Pancreas (tissue), 10 donors: Measurements from ENCODE around the gene NDUFB10. TPM values are rescaled to one million over a fixed set of nuclear protein-coding genes. Genes with fewer than 3 reads are reported as not detected.

ENCODE experiments used
- ATAC-seq, 4 donors: fragments of 200-7000 bp; cut with Tn5 transposase; one replicate each; pipeline versions ENCODE4 v1.8.0 to v1.9.1; 2020; ENCODE audit warnings: mild to moderate bottlenecking in 4 of 4, moderate library complexity in 4 of 4
- DNase-seq, 6 donors: peaks; one replicate each; pipeline ENCODE4 v3.0.0-alpha.2; 2020
- FAIRE-seq: peaks from 2 replicates; lab custom pipeline; 2012; peaks lifted over from hg19 to GRCh38; lab: Jason Lieb, UNC
- H3K27ac ChIP-seq, 4 donors: fragments of 200-600 bp; sonication (generic); 1 replicate in 3 of 4; 2 replicates in 1 of 4; pipeline versions ENCODE4 v1.5.0 to v1.8.0; 2020
- H3K27me3 ChIP-seq, 4 donors: fragments of 200-600 bp; one replicate each; pipeline ENCODE4 v1.8.0; 2021
- H3K36me3 ChIP-seq, 3 donors: fragments of 200-600 bp; sonication (generic) in 1 of 3; one replicate each; pipeline versions ENCODE4 v1.5.0 to v1.8.0; 2020 to 2021
- H3K4me1 ChIP-seq, 3 donors: fragments of 200-600 bp; one replicate each; pipeline ENCODE4 v1.8.0; 2021
- H3K4me3 ChIP-seq, 4 donors: fragments of 200-600 bp; sonication (generic) in 2 of 4; one replicate each; pipeline versions ENCODE4 v1.5.0 to v1.8.0; 2020 to 2021
- H3K9me3 ChIP-seq, 4 donors: fragments of 200-600 bp; one replicate each; pipeline ENCODE4 v1.8.0; 2021
- CTCF ChIP-seq, 4 donors: fragments of 200-600 bp; sonication (generic) in 3 of 4; IDR thresholded peaks; one replicate each; pipeline versions ENCODE4 v1.5.0 to v1.8.0; 2021; ENCODE audit warnings: antibody characterized with exemption in 4 of 4
- WGBS, 2 donors: extraction: QIAGEN DNeasy Blood & Tissue Kit; methylation state at CpG; one replicate each; pipeline ENCODE4 v1.1.7; 2013; 5-methylcytosine and 5-hydroxymethylcytosine counted together
- intact Hi-C, 3 donors: fragments of 100-400 bp; cut with DNase I; formaldehyde crosslinking; loops; one replicate each; pipeline versions ENCODE4 v1.11.1 to v1.14.2; 2022
- polyA plus RNA-seq, 2 donors: library from polyadenylated mRNA; stranded (reverse); fragments of 200-250 nt; gene quantifications; one replicate each; pipeline ENCODE4 v1.2.3, GENCODE V29; 2013
- total RNA-seq, 6 donors: library from RNA; stranded (reverse); fragmentation: NEBNext Ultra II Directional in 4 of 6; extraction: Animal tissue kit (Norgen Biotek cat#: 25700) in 4 of 6; gene quantifications; one replicate each; pipeline versions ENCODE4 v1.2.1 to v1.2.4, GENCODE V29; 2021 to 2023
- donor health status: healthy with polysubstance abuse.
- donor health status: DM: no; HTN: no; CAD: no; lungs with moderate emphysema.
- donor health status: DM: no; HTN: no; CAD: no.
- donor health status: control.
- donor health status: control.
- donor health status: Bipolar disorder and iron deficiency.
- donor health status: DM: yes; HTN: yes; CAD: no.
- donor health status: DM: no; HTN: no; CAD: no.
- donor health status: DM: no; HTN: no; CAD: no.
- donor health status: DM: yes; HTN: yes; CAD: no.

Gene NDUFB10
- 10 to 100 TPM; 54.0 to 72.1 (median 58.7) TPM for total RNA-seq
- 100 to 1,000 TPM in 1 of 2 donors, 10 to 100 TPM in 1; 84.2 to 108 TPM for polyA plus RNA-seq

GRCh38 chr16:1959269-1960039, at the start of gene NDUFB10:
Gene NDUFB10, plus strand, starts transcription at chr16:1959538. Its CDS starts 87 bp downstream, at chr16:1959625.
- 0 to 1% methylated on average over 73 to 79 of the region's 79 CpGs for WGBS, 2 donors

GRCh38 chr16:1909561-1910231, 49.6 kb upstream of the NDUFB10 start:
- no peak for TF ChIP-seq CTCF (IDR thresholded peaks at IDR 0.05)
- peak in 1 of 6 donors; percentile 56 for DNase-seq
- H3K4me3 ChIP-seq, result no peak overlapping the region
- H3K36me3 ChIP-seq, result no peaks in the 10 kb centered on the region
- H3K27ac ChIP-seq, result no peak overlapping the region
- ATAC-seq, result no peak
- no peaks in the 10 kb centered on the region for H3K9me3 ChIP-seq
- intact Hi-C loops, result no loop called here
- H3K27me3 ChIP-seq, result no peaks in the 10 kb centered on the region
- H3K4me1 ChIP-seq, result peaks cover 0 to 10% (median 4%) of the 10 kb centered on the region in 3 donors
- FAIRE-seq, result no peak
- 79 to 85% methylated on average over 18 of the region's 18 CpGs for WGBS, 2 donors

More at GRCh38 chr16:1959269-1960039, at the start of gene NDUFB10:
- H3K9me3 ChIP-seq, result no peaks in the 10 kb centered on the region
- ATAC-seq, result peak; percentile 86 to 93 (median 90)
- H3K36me3 ChIP-seq, result peaks cover 0 to 20% (median 10%) of the 10 kb centered on the region in 3 donors
- TF ChIP-seq CTCF (IDR thresholded peaks at IDR 0.05), result peak; percentile 25 to 56 (median 51)
- H3K4me3 ChIP-seq, result peak within 1 kb of the TSS; percentile 32 to 91 (median 78)
- no peaks in the 10 kb centered on the region for H3K27me3 ChIP-seq
- H3K27ac ChIP-seq, result peak within 1 kb of the TSS; percentile 35 to 79 (median 66)
- DNase-seq, result peak; percentile 89 to 99 (median 96)
- no peak for FAIRE-seq
- intact Hi-C loops, result no loop called here
- peaks cover 0 to 21% (median 17%) of the 10 kb centered on the region in 3 donors for H3K4me1 ChIP-seq

DNA sequence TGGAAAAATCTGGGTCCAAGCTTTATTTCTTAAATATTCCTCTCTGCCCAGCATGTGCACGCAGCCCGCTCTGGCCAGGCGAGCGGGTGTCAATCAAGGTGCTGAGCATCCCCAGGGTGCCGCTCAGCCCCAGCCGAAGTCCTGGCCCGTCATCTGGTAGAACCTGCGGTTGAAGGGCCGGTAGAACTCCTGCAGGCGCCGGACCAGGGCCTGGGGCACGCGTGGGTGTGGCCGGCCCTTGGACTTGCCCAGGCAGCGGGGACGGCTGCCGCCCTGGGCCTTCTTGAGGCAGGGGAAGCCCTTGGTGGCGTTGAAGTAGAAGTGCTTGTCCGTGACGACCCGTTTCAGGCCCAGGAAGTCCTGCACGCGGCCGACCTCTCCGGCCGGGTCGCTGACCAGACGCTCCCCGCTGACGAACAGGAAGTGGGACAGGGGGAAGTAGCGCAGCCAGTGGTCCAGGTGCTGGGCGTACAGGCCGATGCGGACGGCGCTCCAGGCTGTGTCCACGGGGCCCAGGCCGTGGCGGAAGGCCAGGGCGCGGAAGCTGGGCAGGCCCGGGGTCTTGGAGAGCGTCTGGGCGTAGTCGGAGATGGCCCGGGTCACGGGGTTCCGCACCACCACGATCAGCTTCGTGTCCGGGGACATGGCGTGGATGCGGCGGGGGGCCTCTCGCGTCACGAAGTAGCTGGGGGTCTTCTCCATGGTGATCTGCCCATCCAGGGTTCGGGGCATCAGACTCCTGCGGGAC, 47.7 kb upstream of the NDUFB10 start:
- no peak overlapping the region for H3K27ac ChIP-seq
- no peaks in the 10 kb centered on the region for H3K27me3 ChIP-seq
- intact Hi-C loops, result no loop called here
- peak in 1 of 6 donors; percentile 67 for DNase-seq
- WGBS, 2 donors, result 92 to 95% methylated on average over 59 of the region's 59 CpGs
- H3K36me3 ChIP-seq, result no peaks in the 10 kb centered on the region
- TF ChIP-seq CTCF (IDR thresholded peaks at IDR 0.05), result no peak
- H3K4me3 ChIP-seq, result no peak overlapping the region
- FAIRE-seq, result no peak
- no peak for ATAC-seq
- H3K4me1 ChIP-seq, result peaks cover 0 to 10% (median 4%) of the 10 kb centered on the region in 3 donors
- no peaks in the 10 kb centered on the region for H3K9me3 ChIP-seq

DNA sequence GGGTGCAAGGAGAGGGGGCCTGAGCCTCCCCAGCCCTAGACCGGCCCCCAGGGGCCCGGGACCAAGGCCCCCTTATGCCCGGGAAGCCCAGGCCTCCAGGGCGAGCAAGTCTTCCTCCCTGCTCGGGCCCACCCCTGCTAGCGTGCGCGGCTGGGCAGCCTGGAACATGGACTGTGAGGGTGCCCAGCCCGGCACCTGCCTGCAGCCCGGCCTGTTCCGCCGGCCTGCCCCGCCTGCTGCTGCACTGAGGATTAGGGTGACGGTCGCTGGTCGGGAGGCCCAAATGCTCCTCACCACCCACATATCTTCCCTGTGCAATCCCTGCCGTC, 47.2 kb upstream of the NDUFB10 start:
- Histone ChIP-seq H3K36me3 (no peaks in the 10 kb centered on the region), H3K4me1 (peaks cover 0 to 10% (median 4%) of the 10 kb centered on the region in 3 donors), H3K4me3 (no peak overlapping the region), H3K9me3 (no peaks in the 10 kb centered on the region), H3K27me3 (peaks cover 0 to under 1% (median 0%) of the 10 kb centered on the region in 4 donors), H3K27ac (no peak overlapping the region)
- intact Hi-C loops, result no loop called here
- FAIRE-seq (no peak), DNase-seq (no peak), ATAC-seq (no peak)
- TF ChIP-seq CTCF (IDR thresholded peaks at IDR 0.05), result no peak
- WGBS, 2 donors, result 93 to 95% methylated on average over 10 to 17 of the region's 17 CpGs
